NCI-H2227 (cell line): Measurements from ENCODE around the gene CACNB2.

Experiments used
- DNase-seq: peaks from one replicate; lab custom pipeline; 2025; ENCODE audit not compliant: unreplicated experiment; lab: John Stamatoyannopoulos, UW

The CACNB2 gene

GRCh38 chr10:18140149-18140956 is at the start of gene CACNB2:
Gene CACNB2, plus strand, starts transcription at chr10:18140424.
- DNase-seq: peak; percentile 26

DNA sequence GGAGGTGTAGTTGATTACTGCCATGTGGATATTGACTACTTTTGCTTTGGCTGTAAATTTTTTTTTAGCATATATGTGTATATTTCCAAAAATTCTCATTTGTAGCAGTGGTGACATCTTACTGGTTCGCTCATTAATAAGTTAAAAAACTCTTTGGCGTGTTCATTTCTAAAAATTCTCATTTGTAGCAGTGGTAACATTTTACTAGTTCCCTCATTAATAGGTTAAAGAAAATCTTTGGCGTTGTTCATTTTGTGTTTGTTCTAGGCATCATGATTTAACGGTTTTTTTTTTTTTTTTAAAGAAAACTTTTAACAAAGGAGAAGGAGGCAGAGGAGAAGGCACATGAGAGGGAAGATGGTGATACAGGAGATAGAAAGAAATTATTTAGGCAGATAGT is 45.9 kb upstream of the CACNB2 start:
- DNase-seq: no peak

DNA sequence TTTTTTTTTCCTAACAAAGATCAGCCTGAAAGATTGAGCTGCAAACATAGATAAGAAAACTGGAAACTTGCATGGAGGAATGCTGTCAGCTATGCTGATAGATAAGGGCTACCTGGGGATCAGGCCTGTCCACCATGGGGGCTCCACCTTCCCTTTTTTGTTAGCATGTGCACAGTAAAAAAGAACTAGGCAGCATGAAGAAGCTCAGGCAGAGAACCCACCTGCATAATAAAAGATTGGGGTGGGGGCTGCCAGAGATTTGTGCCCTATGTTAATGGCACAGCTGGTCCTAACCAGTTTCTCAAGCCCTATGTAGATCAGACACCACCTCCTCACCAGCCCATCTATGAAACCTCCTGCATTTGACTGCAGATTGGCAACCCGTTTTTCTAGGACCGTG is 45.4 kb upstream of the CACNB2 start:
- no peak for DNase-seq

- no peak for DNase-seq
Measured at GRCh38 chr10:18097524-18097923, 42.7 kb upstream of the CACNB2 start.

DNA sequence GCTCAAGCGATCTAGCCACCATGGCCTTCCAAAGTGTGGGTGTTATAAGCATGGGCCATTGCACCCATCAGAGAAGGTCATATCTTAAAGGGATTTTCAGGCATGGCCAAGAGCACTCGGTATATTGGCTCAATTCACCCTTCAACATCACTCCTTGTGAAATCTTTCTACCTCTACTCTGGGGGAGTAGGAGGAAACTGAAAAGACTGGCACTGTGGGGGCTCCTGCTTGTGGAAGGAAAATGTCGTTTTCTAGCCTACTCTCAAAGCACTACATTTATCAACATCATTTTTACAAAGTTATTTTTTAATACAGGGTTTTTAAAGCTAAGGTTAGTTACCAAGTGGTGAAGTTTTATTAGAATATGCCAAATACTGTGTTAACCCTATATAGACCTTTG is 42.0 kb upstream of the CACNB2 start:
- DNase-seq: no peak

DNA sequence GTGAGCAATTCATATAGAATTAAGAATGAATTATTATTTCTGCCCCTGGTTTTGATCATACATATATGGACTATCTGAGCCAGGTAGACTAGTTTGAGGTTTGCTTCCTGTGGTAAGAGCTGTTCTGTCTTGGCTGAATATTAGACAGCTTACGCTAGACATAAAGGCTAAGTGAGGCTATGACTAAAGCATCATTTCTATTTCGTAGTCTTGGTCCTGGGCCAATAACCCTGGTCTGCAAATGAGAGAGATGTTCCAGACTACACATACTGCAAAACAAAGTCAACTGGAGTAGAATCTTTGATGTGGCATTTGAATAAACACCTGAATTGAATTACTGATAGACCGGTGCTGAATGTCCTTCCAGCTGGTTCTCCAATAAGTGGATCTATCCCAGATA is 40.8 kb upstream of the CACNB2 start:
- DNase-seq: no peak

DNA sequence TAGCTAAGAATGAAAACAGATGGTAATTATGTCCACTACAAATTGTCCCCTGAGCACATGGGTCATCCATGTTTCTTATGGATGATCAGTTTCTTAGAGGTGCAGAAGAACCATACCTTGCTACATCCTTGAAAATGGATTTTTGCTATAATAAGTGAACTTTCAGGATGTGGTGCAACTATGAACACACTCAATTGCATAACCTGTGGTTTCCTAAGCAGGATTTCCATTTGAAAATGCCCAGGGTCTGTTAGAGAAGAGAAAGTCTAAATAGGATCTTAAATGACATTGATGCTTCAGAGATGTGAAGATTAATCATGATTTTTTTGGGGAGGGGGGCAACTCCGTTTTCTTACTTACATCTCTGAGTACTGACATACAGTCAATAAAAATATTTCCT is 39.6 kb upstream of the CACNB2 start:
- no peak for DNase-seq

DNA sequence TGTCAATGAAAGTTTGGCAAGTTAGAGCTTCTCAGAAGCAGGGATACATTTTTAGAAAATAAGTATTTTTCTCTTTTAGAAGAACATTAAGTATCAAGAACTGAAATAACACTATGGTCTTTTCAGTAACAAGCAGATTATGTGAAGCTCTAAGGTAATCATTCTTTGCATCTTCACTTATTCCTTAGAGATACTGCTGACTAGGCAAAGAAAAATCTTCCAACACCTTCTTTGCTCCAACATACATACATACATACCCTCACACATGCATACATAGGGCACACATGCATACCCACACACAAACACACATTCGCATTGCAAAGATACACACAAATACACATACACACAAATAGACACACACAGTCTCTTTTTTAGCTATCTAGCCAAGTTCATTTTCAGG is 37.8 kb upstream of the CACNB2 start:
- no peak for DNase-seq

GRCh38 chr10:18104223-18104872 is 35.9 kb upstream of the CACNB2 start:
- peak; percentile 18 for DNase-seq

GRCh38 chr10:18109341-18109870 is 30.8 kb upstream of the CACNB2 start:
- DNase-seq: no peak

GRCh38 chr10:18113881-18114280 is 26.3 kb upstream of the CACNB2 start:
- DNase-seq: no peak

- DNase-seq: no peak
Measured at GRCh38 chr10:18117276-18117675, 22.9 kb upstream of the CACNB2 start.

- DNase-seq: no peak
Measured at GRCh38 chr10:18122753-18123152, 17.5 kb upstream of the CACNB2 start.

GRCh38 chr10:18133046-18133445 is 7.2 kb upstream of the CACNB2 start:
- DNase-seq: no peak

GRCh38 chr10:18134509-18134908 is 5.7 kb upstream of the CACNB2 start:
- DNase-seq: no peak

DNA sequence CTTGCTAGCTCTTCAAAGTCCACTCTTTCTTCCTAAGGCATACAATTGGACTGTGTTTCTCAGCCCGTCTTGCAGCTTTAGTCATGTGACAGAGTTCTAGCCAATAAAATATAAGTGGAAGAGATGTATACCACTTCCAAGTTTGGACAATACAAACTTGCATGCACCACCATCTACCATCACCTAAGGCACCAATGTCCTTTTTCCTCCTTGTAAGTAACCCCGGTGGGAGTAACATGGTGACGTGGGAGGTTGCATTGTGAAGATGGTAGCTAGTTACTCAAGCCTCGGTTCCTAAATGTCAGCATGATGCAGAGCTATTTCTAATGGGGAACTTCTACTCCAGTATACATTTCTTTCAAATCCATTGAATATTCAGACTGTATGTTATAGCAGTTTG is 5.3 kb upstream of the CACNB2 start:
- DNase-seq: no peak

DNA sequence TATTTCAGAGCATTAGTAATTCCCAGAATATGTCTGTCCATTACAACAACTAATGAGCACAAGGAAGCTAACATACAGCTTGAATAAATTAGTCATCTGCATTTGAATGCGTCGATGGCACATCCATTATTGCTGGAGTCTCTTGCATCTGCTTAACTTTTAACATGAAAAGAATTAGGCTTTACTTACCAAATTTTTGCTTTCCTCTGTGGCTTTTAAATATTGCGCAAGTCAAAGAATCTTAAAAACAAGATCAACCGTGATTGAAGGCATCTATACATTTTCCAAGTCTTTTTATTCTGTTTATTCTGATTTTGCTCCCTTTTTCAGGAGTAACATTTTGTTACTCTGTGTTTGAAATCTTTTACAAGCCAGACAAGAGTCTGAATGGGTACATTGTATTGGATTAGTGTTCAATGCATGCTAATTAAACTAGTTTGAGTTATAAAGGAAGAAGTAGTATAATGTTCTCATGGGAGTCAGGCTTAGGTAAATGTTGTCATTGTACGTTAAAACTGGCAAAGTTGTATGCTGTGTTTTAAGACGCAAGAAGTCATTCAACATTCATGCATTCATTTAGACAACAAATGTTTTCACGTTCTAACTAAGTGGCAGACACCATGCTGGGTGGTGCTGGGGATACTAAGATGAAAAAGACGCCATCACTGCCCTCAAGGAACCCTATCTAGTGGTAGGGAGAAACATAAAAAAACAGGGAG is 4.0 kb upstream of the CACNB2 start:
- no peak for DNase-seq

- DNase-seq: no peak
Measured at GRCh38 chr10:18137111-18137510, 3.1 kb upstream of the CACNB2 start.

GRCh38 chr10:18140957-18141845 is 977 bp downstream of the CACNB2 start:
- no peak for DNase-seq

- DNase-seq: no peak
Measured at GRCh38 chr10:18142151-18142550, 1.9 kb downstream of the CACNB2 start.

DNA sequence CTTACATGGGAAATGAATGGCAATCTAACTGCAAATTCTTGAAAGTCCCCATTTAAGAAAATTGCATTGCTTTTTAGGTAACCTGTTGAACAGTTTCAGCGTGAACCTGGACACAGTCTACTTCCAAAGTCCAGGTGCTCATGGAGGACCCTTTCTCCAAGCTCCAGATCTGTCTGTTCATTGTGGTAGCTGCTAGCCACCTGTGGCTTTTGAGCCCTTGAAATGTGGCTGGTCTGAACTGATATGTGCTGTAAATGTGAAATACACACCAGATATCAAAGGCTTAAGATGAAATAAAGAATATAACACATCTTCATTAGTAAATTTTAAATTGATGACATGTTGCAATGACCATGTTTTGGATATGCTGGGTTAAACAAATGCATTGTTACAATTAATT is 4.2 kb downstream of the CACNB2 start:
- DNase-seq: no peak
